Suprapubic skin (tissue), 4 donors: ENCODE results near the gene PLXDC1. TPM values are rescaled to one million over a fixed set of nuclear protein-coding genes. Genes with fewer than 3 reads are reported as not detected.
A peak's percentile ranks its signal among the peaks of the same experiment; 100 is the strongest.

Source experiments
- DNase-seq, 2 donors: peaks; one replicate each; pipeline ENCODE4 v3.0.0-alpha.2; 2019; ENCODE audit warnings: low spot score in 2 of 2
- H3K27ac ChIP-seq: fragments of 200-600 bp; sonication (generic); one replicate; pipeline ENCODE4 v1.5.1; 2019
- H3K27me3 ChIP-seq: fragments of 200-600 bp; sonication (generic); one replicate; pipeline ENCODE4 v1.5.1; 2019
- H3K36me3 ChIP-seq: fragments of 200-600 bp; sonication (generic); one replicate; pipeline ENCODE4 v1.5.1; 2019
- H3K4me1 ChIP-seq: fragments of 200-600 bp; sonication (generic); one replicate; pipeline ENCODE4 v1.5.1; 2019
- H3K4me3 ChIP-seq: fragments of 200-600 bp; sonication (generic); one replicate; pipeline ENCODE4 v1.5.1; 2019; ENCODE audit warnings: mild to moderate bottlenecking
- H3K9me3 ChIP-seq: fragments of 200-600 bp; sonication (generic); one replicate; pipeline ENCODE4 v1.5.1; 2019
- CTCF ChIP-seq, 2 donors: fragments of 200-600 bp in 1 of 2; fragments of 450-650 bp in 1 of 2; sonication (generic) in 1 of 2; IDR thresholded peaks; one replicate each; pipeline ENCODE4 v1.5.1; 2016 to 2019; ENCODE audit warnings: antibody characterized with exemption in 2 of 2, mild to moderate bottlenecking in 1 of 2, moderate library complexity in 1 of 2
- EP300 ChIP-seq: sonication (generic); formaldehyde crosslinking; IDR thresholded peaks from one replicate; pipeline ENCODE4 v1.6.1; 2017; ENCODE audit warnings: antibody characterized with exemption
- POLR2A ChIP-seq, 2 donors: fragments of 450-650 bp; IDR thresholded peaks; one replicate each; pipeline ENCODE4 v1.6.1; 2017; ENCODE audit warnings: antibody characterized with exemption in 2 of 2, mild to moderate bottlenecking in 2 of 2, moderate library complexity in 2 of 2
- POLR2AphosphoS5 ChIP-seq, 3 donors: sonication (generic); formaldehyde crosslinking; IDR thresholded peaks; one replicate each; pipeline ENCODE4 v1.6.1; 2017; ENCODE audit warnings: antibody characterized with exemption in 3 of 3
- WGBS: methylation state at CpG from one replicate; pipeline ENCODE4 v1.1.5; 2018; 5-methylcytosine and 5-hydroxymethylcytosine counted together
- total RNA-seq, 4 donors: library from RNA; depleted of rRNA; stranded (reverse); fragments of >200 nt; gene quantifications; one replicate each; pipeline ENCODE4 v1.1.0, GENCODE V29; 2016

Gene PLXDC1
- total RNA-seq, 4 donors from 2014 or later, result 5.3 to 14.1 (median 6.3) TPM

DNA sequence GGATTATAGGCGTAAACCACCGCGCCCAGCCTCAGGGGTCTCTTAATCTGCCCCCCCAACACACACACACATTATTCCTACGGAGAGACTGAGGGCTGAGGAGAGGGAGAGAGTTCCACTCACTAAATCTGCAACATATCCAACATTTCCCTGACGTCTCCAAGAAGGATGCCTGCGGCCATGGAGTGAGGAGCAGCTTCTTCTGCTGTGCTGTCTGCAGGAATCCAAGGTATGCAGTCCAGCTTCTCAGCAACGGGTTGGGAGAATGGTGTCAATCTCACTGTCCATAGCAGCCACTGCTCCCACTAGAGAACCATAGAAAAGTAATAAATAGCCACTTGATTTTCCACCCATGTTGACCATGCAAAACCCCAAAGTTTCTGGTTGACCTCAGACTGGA lies 5.1 kb upstream of the PLXDC1 start:
- no peak for TF ChIP-seq CTCF (IDR thresholded peaks at IDR 0.05)
- no peak for TF ChIP-seq POLR2A (IDR thresholded peaks at IDR 0.05)
- TF ChIP-seq POLR2AphosphoS5 (IDR thresholded peaks at IDR 0.05), result no peak
- TF ChIP-seq EP300, result no peak
- H3K4me1 ChIP-seq, result peaks cover 21% of the 10 kb centered on the region
- H3K27me3 ChIP-seq, result no peaks in the 10 kb centered on the region
- no peaks in the 10 kb centered on the region for H3K9me3 ChIP-seq
- H3K27ac ChIP-seq, result no peak overlapping the region
- WGBS, result 74% methylated on average over 7 of the region's 7 CpGs
- no peaks in the 10 kb centered on the region for H3K36me3 ChIP-seq
- no peak for DNase-seq
- no peak overlapping the region for H3K4me3 ChIP-seq

DNA sequence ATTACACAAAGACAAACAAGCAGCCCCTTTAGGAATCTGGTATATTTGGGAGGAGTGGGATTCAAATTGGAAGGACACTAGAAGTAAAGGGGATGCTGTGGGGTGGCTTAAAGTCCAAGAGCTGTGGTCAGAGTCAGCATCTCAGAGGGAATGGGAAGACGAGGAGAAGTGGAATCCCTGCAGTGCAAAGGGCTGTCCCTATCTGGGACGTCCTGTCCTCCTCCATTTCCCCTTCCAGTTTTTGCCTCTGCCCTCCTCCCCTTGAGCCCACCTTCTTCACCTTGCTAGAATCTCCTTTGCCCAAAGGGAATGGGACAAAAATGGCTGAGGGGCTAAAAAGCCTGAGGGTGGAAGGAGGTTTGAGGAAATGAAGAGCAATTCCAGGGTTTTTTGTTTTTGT lies 4.2 kb upstream of the PLXDC1 start:
- Histone ChIP-seq H3K36me3 (no peaks in the 10 kb centered on the region), H3K4me1 (peaks cover 28% of the 10 kb centered on the region), H3K4me3 (no peak overlapping the region), H3K27me3 (no peaks in the 10 kb centered on the region), H3K9me3 (no peaks in the 10 kb centered on the region), H3K27ac (no peak overlapping the region)
- WGBS, result 53% methylated on average over 2 of the region's 2 CpGs
- no peak for TF ChIP-seq POLR2AphosphoS5 (IDR thresholded peaks at IDR 0.05)
- no peak for TF ChIP-seq POLR2A (IDR thresholded peaks at IDR 0.05)
- no peak for TF ChIP-seq CTCF (IDR thresholded peaks at IDR 0.05)
- TF ChIP-seq EP300, result no peak
- no peak for DNase-seq

DNA sequence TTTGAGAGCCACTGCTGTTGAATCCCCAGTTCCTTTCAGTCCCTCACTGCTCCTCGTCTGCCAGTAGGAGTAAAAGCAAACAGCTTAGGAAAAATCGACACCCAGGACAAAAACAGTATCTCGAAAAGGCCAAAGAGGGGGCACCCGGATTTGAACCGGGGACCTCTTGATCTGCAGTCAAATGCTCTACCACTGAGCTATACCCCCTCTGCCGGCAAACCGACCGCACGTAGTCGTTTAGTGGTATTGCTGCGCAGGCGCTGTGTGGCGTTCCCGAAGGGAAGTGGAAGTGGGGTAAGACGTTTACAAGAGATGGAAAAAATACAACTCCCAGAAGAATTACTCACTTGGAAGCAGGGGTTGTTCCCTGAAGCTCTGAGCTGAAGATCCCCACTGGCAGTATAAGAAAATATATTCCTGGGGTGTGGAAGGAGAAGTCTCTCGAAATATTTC lies 2.2 kb upstream of the PLXDC1 start:
- Histone ChIP-seq H3K9me3 (no peaks in the 10 kb centered on the region), H3K36me3 (no peaks in the 10 kb centered on the region), H3K4me3 (peak overlapping the region; percentile 85), H3K27ac (peak overlapping the region; percentile 84), H3K27me3 (no peaks in the 10 kb centered on the region), H3K4me1 (peaks cover 32% of the 10 kb centered on the region)
- DNase-seq, result peak; percentile 96 to 98
- no peak for TF ChIP-seq POLR2A (IDR thresholded peaks at IDR 0.05)
- peak in 2 of 3 donors; percentile 75 to 94 for TF ChIP-seq POLR2AphosphoS5 (IDR thresholded peaks at IDR 0.05)
- WGBS, result 0% methylated on average over 16 of the region's 16 CpGs

DNA sequence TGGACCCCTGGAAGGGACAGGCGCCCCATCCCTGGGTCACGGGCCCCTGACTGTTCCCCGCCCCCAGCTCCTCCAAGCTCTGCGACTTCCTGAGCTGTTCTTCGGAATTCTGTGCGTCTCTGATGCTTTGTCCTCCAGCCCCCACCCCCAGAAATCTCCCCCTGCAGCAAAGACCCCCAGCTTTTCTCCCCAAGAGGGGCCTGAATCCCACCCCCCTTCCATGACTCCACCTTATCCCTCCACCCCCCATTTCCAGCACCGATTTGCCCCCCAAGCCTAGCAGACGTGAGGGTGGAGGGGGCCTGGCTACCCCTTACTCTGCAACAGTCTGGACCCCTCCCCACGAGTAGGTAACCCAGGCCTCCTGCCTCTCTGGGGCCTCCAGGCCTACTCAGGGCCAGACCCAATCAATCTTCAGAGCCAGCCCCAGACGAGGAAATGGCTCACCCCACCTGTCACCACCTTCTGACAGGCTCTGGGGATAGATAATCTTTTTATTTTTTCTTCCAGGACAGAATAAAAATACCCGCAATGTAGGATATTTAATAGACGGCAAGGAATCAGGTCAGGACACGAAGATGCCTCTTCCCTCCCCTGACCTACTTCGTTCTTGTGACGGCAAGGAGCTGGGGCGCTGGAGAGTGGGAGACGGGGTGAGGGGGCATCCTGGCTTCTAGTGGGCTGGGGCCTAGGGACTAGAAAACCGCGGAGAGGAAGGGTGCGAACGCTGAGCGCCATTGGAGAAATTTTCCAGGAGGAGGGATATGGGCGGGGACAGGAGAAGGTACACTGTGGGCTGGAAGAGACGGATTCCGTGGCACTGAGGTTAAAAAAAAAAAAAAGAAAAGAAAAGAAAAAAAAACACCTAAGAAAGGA lies 744 bp upstream of the PLXDC1 start:
- no peaks in the 10 kb centered on the region for H3K9me3 ChIP-seq
- TF ChIP-seq EP300 (no peak), CTCF (IDR thresholded peaks at IDR 0.05) (no peak), POLR2A (IDR thresholded peaks at IDR 0.05) (no peak), POLR2AphosphoS5 (IDR thresholded peaks at IDR 0.05) (no peak)
- peaks cover 32% of the 10 kb centered on the region for H3K4me1 ChIP-seq
- H3K27me3 ChIP-seq, result no peaks in the 10 kb centered on the region
- H3K4me3 ChIP-seq, result peak overlapping the region; percentile 85
- 10% methylated on average over 20 of the region's 25 CpGs for WGBS
- H3K27ac ChIP-seq, result peak overlapping the region; percentile 84
- no peak for DNase-seq
- no peaks in the 10 kb centered on the region for H3K36me3 ChIP-seq

- Histone ChIP-seq H3K9me3 (no peaks in the 10 kb centered on the region), H3K4me1 (peaks cover 32% of the 10 kb centered on the region), H3K27me3 (no peaks in the 10 kb centered on the region), H3K27ac (no peak overlapping the region), H3K4me3 (peak overlapping the region; percentile 85), H3K36me3 (no peaks in the 10 kb centered on the region)
- TF ChIP-seq POLR2A (IDR thresholded peaks at IDR 0.05) (no peak), EP300 (no peak), CTCF (IDR thresholded peaks at IDR 0.05) (no peak), POLR2AphosphoS5 (IDR thresholded peaks at IDR 0.05) (no peak)
- WGBS, result no CpG with 5 or more reads among the region's 5 CpGs
- DNase-seq, result no peak
Observed at GRCh38 chr17:39150795-39151149, 665 bp downstream of the PLXDC1 start.
